Mammary epithelial cell (primary cell): ENCODE data around the gene PPME1.

Experiments used
- EZH2 ChIP-seq: IDR thresholded peaks from 2 replicates; pipeline ENCODE4 v1.6.1; 2012; ENCODE audit warnings: low read length, inconsistent platforms, borderline replicate concordance
- TF ChIP-seq, protein P1 (sequence below), 2 donors: IDR thresholded peaks in 1 of 2; conservative IDR thresholded peaks in 1 of 2; 2 replicates each; pipeline ENCODE4 v1.5.1; 2011 to 2012; ENCODE audit warnings: inconsistent platforms in 2 of 2, low read length in 2 of 2, mild to moderate bottlenecking in 2 of 2, control low read depth in 1 of 2, low read depth in 1 of 2; ENCODE audit not compliant: insufficient read depth in 1 of 2; ENCODE audit errors: extremely low read depth in 1 of 2

DNA sequence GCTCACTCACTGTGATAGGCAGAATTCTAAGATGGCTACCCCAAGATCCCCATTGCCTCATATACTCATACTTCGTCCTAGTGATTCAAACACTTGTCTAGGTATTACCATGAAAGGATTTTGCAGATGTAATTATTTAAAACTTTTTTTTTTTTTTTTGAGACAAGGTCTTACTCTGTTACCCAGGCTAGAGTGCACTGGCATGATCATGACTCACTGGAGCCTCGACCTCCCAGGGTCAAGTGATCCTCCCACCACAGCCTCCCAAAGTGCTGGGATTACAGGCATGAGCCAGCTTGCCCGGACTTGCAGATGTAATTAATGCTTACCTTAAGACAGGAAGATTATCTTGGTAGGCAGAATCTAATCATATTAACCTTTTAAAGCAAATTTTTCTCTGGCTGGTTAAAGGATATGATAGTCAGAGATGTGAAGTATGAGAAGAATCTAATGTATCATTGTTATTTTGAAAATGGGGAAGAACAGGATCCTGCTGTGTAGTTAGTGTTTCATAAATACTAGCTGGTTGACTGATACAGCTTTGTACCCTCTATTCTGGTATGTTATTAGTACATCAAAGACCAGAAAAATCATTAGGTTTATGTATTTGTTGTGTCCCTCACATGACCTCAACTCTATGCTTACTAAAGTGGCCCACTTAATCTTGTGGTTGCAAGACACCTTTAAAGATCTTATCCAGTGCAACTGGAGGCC, 35.8 kb upstream of the PPME1 start:
- TF ChIP-seq, protein P1, sequence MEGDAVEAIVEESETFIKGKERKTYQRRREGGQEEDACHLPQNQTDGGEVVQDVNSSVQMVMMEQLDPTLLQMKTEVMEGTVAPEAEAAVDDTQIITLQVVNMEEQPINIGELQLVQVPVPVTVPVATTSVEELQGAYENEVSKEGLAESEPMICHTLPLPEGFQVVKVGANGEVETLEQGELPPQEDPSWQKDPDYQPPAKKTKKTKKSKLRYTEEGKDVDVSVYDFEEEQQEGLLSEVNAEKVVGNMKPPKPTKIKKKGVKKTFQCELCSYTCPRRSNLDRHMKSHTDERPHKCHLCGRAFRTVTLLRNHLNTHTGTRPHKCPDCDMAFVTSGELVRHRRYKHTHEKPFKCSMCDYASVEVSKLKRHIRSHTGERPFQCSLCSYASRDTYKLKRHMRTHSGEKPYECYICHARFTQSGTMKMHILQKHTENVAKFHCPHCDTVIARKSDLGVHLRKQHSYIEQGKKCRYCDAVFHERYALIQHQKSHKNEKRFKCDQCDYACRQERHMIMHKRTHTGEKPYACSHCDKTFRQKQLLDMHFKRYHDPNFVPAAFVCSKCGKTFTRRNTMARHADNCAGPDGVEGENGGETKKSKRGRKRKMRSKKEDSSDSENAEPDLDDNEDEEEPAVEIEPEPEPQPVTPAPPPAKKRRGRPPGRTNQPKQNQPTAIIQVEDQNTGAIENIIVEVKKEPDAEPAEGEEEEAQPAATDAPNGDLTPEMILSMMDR (conservative IDR thresholded peaks at IDR 0.05 in 1 of 2, IDR thresholded peaks at IDR 0.05 in 1 of 2; ENCODE audit: extremely low read depth in 1 of 2, insufficient read depth in 1 of 2, low read depth in 1 of 2, low read length in 2 of 2) = no peak
- no peak for TF ChIP-seq EZH2
